ENCODE measurements around the gene ITPA. TPM values are rescaled to one million over a fixed set of nuclear protein-coding genes. Genes with fewer than 3 reads are reported as not detected.

The ITPA gene
- total RNA-seq, 4 donors from 2014 or later = 32.0 to 42.9 (median 35.7) TPM

DNA sequence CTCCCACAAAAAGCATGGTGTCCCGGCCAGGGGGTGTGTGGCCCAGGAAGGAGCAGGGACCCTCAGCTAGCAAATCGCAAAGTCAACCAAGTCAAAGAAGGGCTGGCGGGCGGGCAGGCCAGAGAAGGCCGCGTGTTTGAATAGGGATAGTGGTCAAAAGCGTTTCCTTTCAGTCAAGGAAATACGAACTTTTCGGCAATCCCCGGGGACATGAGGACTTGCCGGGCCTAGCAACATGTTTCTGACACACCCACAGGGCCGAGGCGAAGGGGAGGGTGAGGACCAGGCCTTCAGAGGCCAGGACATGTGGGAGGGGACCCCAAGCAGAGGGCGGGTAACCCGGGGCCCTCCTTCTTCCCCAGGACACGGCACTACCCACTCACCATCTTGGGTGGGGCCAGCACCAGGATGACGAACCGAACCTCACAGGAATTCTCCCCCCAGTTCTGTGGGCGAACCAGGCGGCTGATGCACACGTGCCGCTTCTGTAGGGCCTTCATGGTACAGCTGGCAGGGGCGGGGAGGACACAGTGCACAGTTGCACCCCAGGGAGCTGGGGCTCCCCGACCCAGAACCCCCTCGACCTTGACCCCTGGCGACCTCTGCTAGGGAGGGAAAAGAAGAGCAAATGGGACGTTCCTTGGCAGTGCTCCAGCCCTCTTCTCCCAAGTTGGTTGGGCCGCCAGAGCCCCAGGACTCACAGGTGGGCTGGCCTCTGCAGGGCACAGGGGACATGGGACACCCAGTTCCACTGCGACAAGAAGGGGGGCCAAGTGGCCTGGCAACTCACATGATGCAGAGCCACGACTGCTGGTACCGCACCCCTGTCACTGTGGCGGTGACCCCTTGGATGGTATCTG lies 24.1 kb downstream of the ITPA start:
- no peak for TF ChIP-seq CTCF (IDR thresholded peaks at IDR 0.05)
- ATAC-seq (ENCODE audit: low FRiP score) = no peak
- no peak for DNase-seq (ENCODE audit: low spot score)

DNA sequence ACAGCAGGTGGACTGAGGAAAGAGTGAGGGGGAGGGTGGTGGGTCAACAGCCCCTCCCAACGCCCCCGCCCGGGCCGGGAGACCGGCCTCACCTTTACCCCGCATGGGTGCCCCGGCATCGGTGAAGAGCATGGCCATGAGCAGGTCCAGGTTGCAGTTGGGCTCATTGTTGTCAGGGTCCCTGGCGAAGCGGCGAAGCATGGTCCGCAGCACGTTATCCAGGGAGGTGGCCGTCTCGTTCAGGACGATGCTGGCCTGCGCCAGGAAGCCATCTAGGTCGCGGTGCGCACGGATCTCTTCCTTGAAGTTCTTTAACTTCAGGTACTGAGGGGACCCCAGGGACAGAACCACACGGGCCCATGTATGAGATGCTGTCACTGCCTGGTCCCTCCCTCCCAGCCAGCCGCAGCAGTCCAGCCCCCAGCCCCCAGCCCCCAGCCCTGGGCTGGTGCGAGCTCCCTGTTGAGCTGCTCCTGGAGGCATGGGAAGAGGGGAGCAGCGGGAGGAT lies 24.7 kb downstream of the ITPA start:
- DNase-seq (ENCODE audit: low spot score) (no peak), ATAC-seq (ENCODE audit: low FRiP score) (no peak)
- no peak for TF ChIP-seq CTCF (IDR thresholded peaks at IDR 0.05)

DNA sequence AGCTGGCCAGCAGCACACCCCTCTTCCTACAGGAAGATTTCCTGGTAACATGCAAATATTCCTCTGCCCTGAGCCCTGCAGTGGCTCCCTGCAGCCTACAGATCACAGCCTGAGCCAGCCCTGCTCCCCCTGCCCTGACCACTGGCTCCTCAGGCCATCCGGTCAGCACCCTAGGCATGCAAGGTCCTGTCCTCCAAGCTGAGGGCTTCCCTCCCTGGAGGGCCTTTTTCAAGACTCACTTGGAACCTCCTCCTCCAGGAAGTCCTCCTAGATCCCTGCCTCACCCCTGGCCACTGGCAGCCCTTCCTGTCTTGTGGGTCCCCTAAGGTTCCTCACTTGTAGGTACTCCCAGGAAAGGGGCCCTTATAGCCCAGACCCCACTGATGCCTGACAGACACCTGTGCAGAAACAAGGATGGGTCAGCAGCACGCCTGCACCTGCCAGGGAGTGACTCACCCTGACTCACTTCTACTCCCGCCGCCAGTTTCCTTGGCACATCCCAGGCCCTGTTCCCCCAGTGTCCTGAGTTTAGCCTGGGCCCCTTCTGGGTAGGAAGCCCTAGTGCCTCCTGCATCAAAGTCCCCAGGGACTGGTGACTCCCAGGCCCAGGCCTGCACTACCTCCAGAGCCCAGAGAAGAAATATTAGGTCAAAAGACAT lies 26.5 kb downstream of the ITPA start:
- DNase-seq (ENCODE audit: low spot score) (no peak), ATAC-seq (ENCODE audit: low FRiP score) (no peak)
- TF ChIP-seq CTCF (IDR thresholded peaks at IDR 0.05) = no peak

GRCh38 chr20:3237011-3237957 lies 28.0 kb downstream of the ITPA start:
- no peak for DNase-seq (ENCODE audit: low spot score)
- no peak for TF ChIP-seq CTCF (IDR thresholded peaks at IDR 0.05)
- ATAC-seq (ENCODE audit: low FRiP score) = no peak

DNA sequence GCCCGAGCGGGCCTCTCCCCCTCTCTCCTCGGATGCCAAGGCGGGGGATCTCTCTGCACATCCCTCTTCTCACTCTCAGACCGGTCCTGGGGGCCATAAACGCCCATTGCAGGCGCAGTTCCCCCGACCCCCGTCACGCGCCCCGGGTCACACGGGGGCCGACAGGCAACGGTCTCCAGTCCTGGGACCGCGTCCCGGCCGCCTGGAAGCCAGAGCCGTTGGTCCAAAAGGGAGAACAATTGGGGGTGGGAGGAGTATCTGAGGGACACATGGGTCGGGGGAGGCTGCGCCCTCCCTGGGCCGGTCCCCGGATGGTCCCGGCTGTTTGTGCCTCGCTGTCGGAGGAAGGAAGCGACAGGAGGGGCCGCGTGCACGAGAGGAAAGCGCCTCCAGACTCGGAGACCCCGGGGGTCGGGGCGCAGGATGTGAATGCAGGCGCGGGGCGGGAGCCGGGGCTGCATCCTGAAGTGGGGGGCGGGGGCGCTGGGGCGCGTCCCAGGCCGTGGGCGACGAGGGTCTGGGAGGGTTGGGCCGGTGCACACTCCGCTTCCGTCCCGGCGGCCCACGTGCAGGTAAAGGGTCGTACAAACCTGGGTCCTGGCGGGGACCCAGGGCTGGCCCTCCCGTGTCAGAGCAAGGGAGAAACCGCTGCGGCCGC lies 28.8 kb downstream of the ITPA start:
- no peak for TF ChIP-seq CTCF (IDR thresholded peaks at IDR 0.05)
- ATAC-seq (ENCODE audit: low FRiP score) (no peak), DNase-seq (ENCODE audit: low spot score) (no peak)

- ATAC-seq (ENCODE audit: low FRiP score) = no peak
- no peak for DNase-seq (ENCODE audit: low spot score)
- no peak for TF ChIP-seq CTCF (IDR thresholded peaks at IDR 0.05)
Observed at GRCh38 chr20:3238616-3239025, 29.3 kb downstream of the ITPA start.
